Lower leg skin (tissue), 3 donors: Measurements from ENCODE around the gene COA6.
"Not testable (repeated sequence)": the region's sequence is repeated elsewhere in the genome, so short reads cannot be mapped to it uniquely, and the experiment has no call there.

Experiments used
- CTCF ChIP-seq, 3 donors: fragments of 450-650 bp; IDR thresholded peaks; one replicate each; pipeline ENCODE4 v1.5.1; 2016; ENCODE audit warnings: antibody characterized with exemption in 3 of 3, mild to moderate bottlenecking in 3 of 3, moderate library complexity in 2 of 3
- POLR2A ChIP-seq, 2 donors: fragments of 450-650 bp; IDR thresholded peaks; one replicate each; pipeline ENCODE4 v1.6.1; 2016 to 2017; ENCODE audit warnings: antibody characterized with exemption in 2 of 2, mild to moderate bottlenecking in 1 of 2, moderate library complexity in 1 of 2

DNA sequence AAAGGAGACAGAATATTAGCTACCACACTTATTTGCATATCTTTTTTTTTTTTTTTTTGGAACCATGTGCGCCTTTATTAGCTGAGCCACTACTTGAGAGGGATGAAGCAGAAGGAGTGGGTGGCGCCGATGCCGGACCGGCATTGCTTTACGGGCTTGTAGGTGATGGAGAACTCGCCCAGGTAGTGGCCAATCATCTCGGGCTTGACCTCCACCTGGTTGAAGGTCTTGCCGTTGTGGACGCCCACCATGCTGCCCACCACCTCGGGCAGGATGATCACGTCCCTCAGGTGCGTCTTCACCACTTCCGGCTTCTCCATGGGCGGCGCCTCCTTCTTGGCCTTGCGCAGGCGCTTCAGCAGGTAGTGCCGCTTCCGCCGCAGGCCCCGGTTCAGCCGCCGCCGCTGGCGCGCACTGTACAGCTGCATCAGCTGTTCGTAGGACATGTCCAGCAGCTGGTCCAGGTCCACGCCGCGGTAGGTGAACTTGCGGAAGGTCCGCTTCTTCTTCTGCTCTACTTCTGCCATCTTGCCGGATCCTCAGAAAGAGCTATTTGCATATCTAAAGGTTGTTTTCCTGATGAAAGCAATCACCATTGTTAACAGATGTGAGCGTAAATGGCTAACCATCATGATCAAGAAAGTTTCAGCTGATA, 16.5 kb upstream of the COA6 start:
- not testable (repeated sequence) for TF ChIP-seq POLR2A, CTCF (IDR thresholded peaks at IDR 0.05)
